GM18861 (cell line): ENCODE results near the gene RASD1.

Source experiments
- ATAC-seq: cut with Tn5 transposase; IDR thresholded peaks from one replicate; pipeline ENCODE4 v1.9.1; 2021; ENCODE audit not compliant: unreplicated experiment

The RASD1 gene

GRCh38 chr17:17527534-17527933 lies 31.3 kb upstream of the RASD1 start:
- ATAC-seq = no peak

- ATAC-seq = no peak
Measured at GRCh38 chr17:17526369-17526768, 30.2 kb upstream of the RASD1 start.

GRCh38 chr17:17525956-17526355 lies 29.8 kb upstream of the RASD1 start:
- no peak for ATAC-seq

- no peak for ATAC-seq
Measured at GRCh38 chr17:17525311-17525710, 29.1 kb upstream of the RASD1 start.

GRCh38 chr17:17523731-17524490 lies 27.7 kb upstream of the RASD1 start:
- ATAC-seq = no peak

GRCh38 chr17:17523001-17523730 lies 27.0 kb upstream of the RASD1 start:
- ATAC-seq = no peak

- no peak for ATAC-seq
Measured at GRCh38 chr17:17520599-17521232, 24.5 kb upstream of the RASD1 start.

GRCh38 chr17:17519886-17520285 lies 23.7 kb upstream of the RASD1 start:
- ATAC-seq = no peak

GRCh38 chr17:17518951-17519350 lies 22.8 kb upstream of the RASD1 start:
- no peak for ATAC-seq

- no peak for ATAC-seq
Measured at GRCh38 chr17:17518014-17518413, 21.8 kb upstream of the RASD1 start.

GRCh38 chr17:17516941-17517720 lies 20.9 kb upstream of the RASD1 start:
- ATAC-seq = no peak

- no peak for ATAC-seq
Measured at GRCh38 chr17:17515934-17516930, 20.0 kb upstream of the RASD1 start.

- no peak for ATAC-seq
Measured at GRCh38 chr17:17514993-17515933, 19.1 kb upstream of the RASD1 start.

GRCh38 chr17:17514361-17514992 lies 18.3 kb upstream of the RASD1 start:
- no peak for ATAC-seq

GRCh38 chr17:17513626-17514025 lies 17.4 kb upstream of the RASD1 start:
- ATAC-seq = no peak

GRCh38 chr17:17512866-17513265 lies 16.7 kb upstream of the RASD1 start:
- ATAC-seq = no peak

GRCh38 chr17:17511881-17512858 lies 16.0 kb upstream of the RASD1 start:
- no peak for ATAC-seq
